HFF-Myc (cell line): ENCODE measurements around the gene MAN2A2.

Experiments used
- DNase-seq: peaks from one replicate; pipeline ENCODE4 v3.0.0-alpha.2; 2011; ENCODE audit warnings: low read depth; ENCODE audit errors: extremely low read depth
- H3K4me3 ChIP-seq: replicated peaks from 2 replicates; pipeline ENCODE4 v1.5.1; 2011; ENCODE audit warnings: low read depth, mild to moderate bottlenecking, control low read depth, low read length
- CTCF ChIP-seq: IDR thresholded peaks from 2 replicates; pipeline ENCODE4 v1.5.1; 2012; ENCODE audit warnings: mild to moderate bottlenecking, low read depth, low read length, control low read depth; ENCODE audit errors: missing control alignments

Gene MAN2A2

GRCh38 chr15:90953947-90954711, 51.0 kb downstream of the MAN2A2 start:
- H3K4me3 ChIP-seq = no peak overlapping the region; the same call in 1 of the 2 replicates
- DNase-seq = no peak
- TF ChIP-seq CTCF = no peak

GRCh38 chr15:90954712-90955623, 51.9 kb downstream of the MAN2A2 start, which contains the start of gene RCCD1:
TSS of gene RCCD1 (plus strand) at chr15:90954884. CDS start at chr15:90956735, 1,851 bp downstream.
- peak within 1 kb of the TSS; percentile 55 for H3K4me3 ChIP-seq
- TF ChIP-seq CTCF = no peak

GRCh38 chr15:90955624-90956273, 52.6 kb downstream of the MAN2A2 start:
- no peak for DNase-seq
- peak overlapping the region; percentile 55 for H3K4me3 ChIP-seq
- TF ChIP-seq CTCF = no peak

More at GRCh38 chr15:90954712-90955623, 51.9 kb downstream of the MAN2A2 start, which contains the start of gene RCCD1:
- DNase-seq = peak; percentile 88

GRCh38 chr15:90956274-90957030, 53.4 kb downstream of the MAN2A2 start:
- DNase-seq = peak; percentile 31
- H3K4me3 ChIP-seq = peak overlapping the region; percentile 55
- peak; percentile 96 for TF ChIP-seq CTCF

- no peak for DNase-seq
- peak overlapping the region; percentile 55 for H3K4me3 ChIP-seq
Measured at GRCh38 chr15:90957031-90957790, 54.1 kb downstream of the MAN2A2 start.

More at GRCh38 chr15:90957031-90957790, 54.1 kb downstream of the MAN2A2 start:
- TF ChIP-seq CTCF = no peak
